K562 (cell line): ENCODE results near the gene SLC44A5. TPM values are rescaled to one million over a fixed set of nuclear protein-coding genes. Genes with fewer than 3 reads are reported as not detected.

Experiments used
- ATAC-seq: fragments of 200-7000 bp; cut with Tn5 transposase; 3 replicates; pipeline ENCODE4 v1.9.1; 2020; ENCODE audit warnings: moderate library complexity
- BruUV-seq: library from RNA; stranded (reverse); fragments of 400-500 nt; replicated peaks from 2 replicates; lab custom pipeline; 2021; lab: Mats Ljungman, UMichigan
- CTCF ChIA-PET: fragments of 300-600 bp; formaldehyde crosslinking; extraction: SDS; loops from one replicate; lab custom pipeline; 2021; ENCODE audit warnings: low intra/inter-chr PET ratio; lab: Yijun Ruan, JAX
- POLR2A ChIA-PET: fragments of 300-600, 350-650 bp; sonication (Branson Sonifier 250); formaldehyde crosslinking; extraction: SDS; loops from one replicate; lab custom pipeline; 2021; ENCODE audit warnings: antibody characterized with exemption, inconsistent platforms; lab: Yijun Ruan, JAX
- DNase-seq, 4 experiments: peaks; one replicate each; pipeline versions ENCODE4 v3.0.0 to v3.0.0-alpha.2; 2011 to 2018; ENCODE audit warnings: low spot score in 3 of 4, mixed read lengths in 3 of 4; ENCODE audit errors: extremely low read depth in 1 of 4
- FAIRE-seq: peaks from 2 replicates; lab custom pipeline; 2011; peaks lifted over from hg19 to GRCh38; lab: Jason Lieb, UNC
- H2AFZ ChIP-seq: 2 replicates; pipeline ENCODE4 v1.6.0; 2011; ENCODE audit warnings: low read depth, low read length, control low read depth, inconsistent platforms
- H3K27ac ChIP-seq: fragments of 200-600 bp; 3 replicates; pipeline ENCODE4 v1.8.0; 2011; ENCODE audit warnings: low read depth, mild to moderate bottlenecking, control low read depth, inconsistent platforms, low read length, moderate library complexity, mixed read lengths; ENCODE audit errors: extremely low read depth
- H3K27me3 ChIP-seq, 2 experiments: fragments of 300-600 bp in 1 of 2; 2 replicates in 1 of 2; 3 replicates in 1 of 2; pipeline versions ENCODE4 v1.6.0 to v1.8.0; 2011; ENCODE audit warnings: inconsistent platforms in 2 of 2, low read length in 2 of 2, mild to moderate bottlenecking in 1 of 2, mixed read lengths in 1 of 2, moderate library complexity in 1 of 2; ENCODE audit not compliant: control insufficient read depth in 2 of 2, insufficient read depth in 2 of 2
- H3K36me3 ChIP-seq: fragments of 300-600 bp; 3 replicates; pipeline ENCODE4 v1.8.0; 2011; ENCODE audit warnings: mild to moderate bottlenecking, low read length, inconsistent platforms; ENCODE audit not compliant: control insufficient read depth, insufficient read depth
- H3K4me1 ChIP-seq, 2 experiments: fragments of 200-600 bp in 1 of 2; replicated peaks in 1 of 2; 2 replicates in 1 of 2; 3 replicates in 1 of 2; pipeline versions ENCODE4 v1.5.1 to v1.8.0; 2011; ENCODE audit warnings: inconsistent platforms in 2 of 2, low read length in 2 of 2, mild to moderate bottlenecking in 1 of 2, mixed read lengths in 1 of 2, moderate library complexity in 1 of 2; ENCODE audit not compliant: control insufficient read depth in 2 of 2, insufficient read depth in 2 of 2
- H3K4me2 ChIP-seq: 2 replicates; pipeline ENCODE4 v1.6.1; 2011; ENCODE audit warnings: low read length, control low read depth, inconsistent platforms, mixed read lengths; ENCODE audit not compliant: insufficient read depth
- H3K4me3 ChIP-seq: fragments of 200-600 bp; sonication (generic), shearing (Covaris generic); 2 replicates; pipeline ENCODE4 v1.5.1; 2016; ENCODE audit warnings: control low read depth, inconsistent platforms
- H3K79me2 ChIP-seq: fragments of 200-600 bp; 3 replicates; pipeline ENCODE4 v1.8.0; 2011; ENCODE audit warnings: low read length, inconsistent platforms; ENCODE audit not compliant: control insufficient read depth, insufficient read depth
- H3K9ac ChIP-seq, 2 experiments: 2 replicates each; pipeline versions ENCODE4 v1.6.0 to v1.6.1; 2011; ENCODE audit warnings: low read depth in 2 of 2, low read length in 2 of 2, control low read depth in 1 of 2, inconsistent platforms in 1 of 2, mild to moderate bottlenecking in 1 of 2, mixed read lengths in 1 of 2; ENCODE audit not compliant: insufficient read depth in 1 of 2
- H3K9me1 ChIP-seq: one replicate; pipeline ENCODE4 v1.6.0; 2011; ENCODE audit warnings: inconsistent platforms, mild to moderate bottlenecking, low read length, moderate library complexity; ENCODE audit not compliant: control insufficient read depth, insufficient read depth
- H3K9me3 ChIP-seq: replicated peaks from 2 replicates; pipeline ENCODE4 v1.5.1; 2011; ENCODE audit warnings: low read depth, low read length, inconsistent platforms; ENCODE audit not compliant: control insufficient read depth, insufficient read depth
- H4K20me1 ChIP-seq: replicated peaks from 2 replicates; pipeline ENCODE4 v1.6.1; 2011; ENCODE audit warnings: low read length, inconsistent platforms, mixed read lengths; ENCODE audit not compliant: control insufficient read depth, insufficient read depth
- BHLHE40 ChIP-seq: IDR thresholded peaks from 2 replicates; pipeline ENCODE4 v1.6.1; 2011; ENCODE audit warnings: low read length, improper control_type of control experiment
- NR2F6 ChIP-seq: fragments of 450-650 bp; formaldehyde crosslinking; IDR thresholded peaks from 2 replicates; pipeline ENCODE4 v1.4.0; 2020; ENCODE audit warnings: mild to moderate bottlenecking
- SAFB ChIP-seq: fragments of 200-400 bp; formaldehyde crosslinking; IDR thresholded peaks from 2 replicates; pipeline ENCODE4 v1.6.1; 2017; ENCODE audit warnings: low read depth, low read length, borderline replicate concordance
- ZNF766 ChIP-seq: fragments of 200-800 bp; sonication (Bioruptor generic); conservative IDR thresholded peaks from 2 replicates; pipeline ENCODE4 v1.6.1; 2016; ENCODE audit warnings: missing genetic modification characterization, missing compliant biosample characterization
- WGBS: fragments of 100-300 bp; shearing (Covaris generic); methylation state at CpG from one replicate; pipeline ENCODE4 v1.1.6; 2016; ENCODE audit warnings: low coverage, mixed read lengths; ENCODE audit not compliant: insufficient coverage; ENCODE audit errors: missing lambda C conversion rate; 5-methylcytosine and 5-hydroxymethylcytosine counted together
- in situ Hi-C: fragments of 300-500 bp; cut with MboI; formaldehyde crosslinking; loops from 4 replicates; pipeline ENCODE4 v1.15.0; 2018; ENCODE audit warnings: inconsistent platforms, mixed read lengths
- intact Hi-C: fragments of 100-400 bp; cut with micrococcal nuclease; formaldehyde crosslinking; loops from 2 replicates; pipeline ENCODE4 v1.14.2; 2022
- polyA plus RNA-seq, 8 experiments: library from polyadenylated mRNA; depleted of rRNA in 4 of 8; stranded (reverse) in 5 of 8; unstranded in 3 of 8; fragments of >200 nt; fragmentation: Nextera tagmentation in 2 of 8; fragmentation: Illumina TruSeq in 1 of 8; extraction: Ambion mirVana in 2 of 8; extraction: Trizol in 1 of 8; gene quantifications; 2 replicates each; pipeline versions ENCODE4 v1.2.1 to v1.2.3, GENCODE V29; 2011 to 2014; ENCODE audit warnings: inconsistent platforms in 1 of 8, missing spikeins in 1 of 8
- total RNA-seq, 7 experiments: library from RNA; depleted of rRNA in 6 of 7; stranded (reverse); fragments of >200 nt in 6 of 7; fragmentation: Illumina TruSeq in 2 of 7; extraction: Trizol in 2 of 7; gene quantifications; 2 replicates each; pipeline versions ENCODE4 v1.2.1 to v1.2.3, GENCODE V29; 2011 to 2021; ENCODE audit warnings: low replicate concordance in 1 of 7

Gene SLC44A5
- total and polyA plus RNA-seq, 9 of the 15 experiments (the other 6 are each of a cell fraction or from before 2014, with no cell fraction given) = 1.2 to 10.1 (median 3.2) TPM

DNA sequence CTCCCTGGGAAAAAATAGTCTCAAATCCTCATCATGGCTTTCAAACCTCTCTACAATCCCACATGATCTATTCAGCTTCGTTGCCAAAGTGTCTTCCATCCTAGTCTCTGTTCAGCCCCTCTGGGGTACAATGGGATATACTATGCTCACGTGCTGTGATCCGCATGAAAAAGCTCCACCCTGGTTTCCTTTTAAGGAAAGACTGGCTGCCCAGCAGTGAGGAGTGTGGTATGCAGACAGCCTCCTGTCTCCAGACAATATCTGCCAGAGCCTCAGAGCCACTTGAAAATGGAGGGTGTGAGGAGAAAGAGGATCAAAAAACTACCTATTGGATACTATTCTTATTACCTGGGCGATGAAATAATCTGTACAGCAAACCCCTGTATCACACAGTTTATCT lies 282.2 kb downstream of the SLC44A5 start:
- Histone ChIP-seq H3K4me1 (peaks cover 0 to 13% of the 10 kb centered on the region in 2 experiments; a peak in 2 of 5 replicates), H3K4me3 (no peak overlapping the region), H2AFZ (no peak overlapping the region), H4K20me1 (no peaks in the 10 kb centered on the region), H3K79me2 (no peaks in the 10 kb centered on the region), H3K9me1 (no peaks in the 10 kb centered on the region), H3K9me3 (no peaks in the 10 kb centered on the region), H3K27me3 (no peaks in the 10 kb centered on the region), H3K27ac (no peak overlapping the region), H3K36me3 (no peaks in the 10 kb centered on the region)
- in situ Hi-C loops (no loop called here), intact Hi-C loops (no loop called here)
- DNase-seq = no peak
- BruUV-seq = no TSS peak
- ChIA-PET CTCF (no interaction called here), POLR2A (interaction anchor here (1.0 kb wide), 1 partner anchor 10 kb away, joined by 3 read pairs; no protein-coding TSS in a partner anchor)
- peak; percentile 51 for ATAC-seq
- 5% methylated on average over 4 of the region's 4 CpGs for WGBS
- no peak for FAIRE-seq
- TF ChIP-seq BHLHE40 (0 out of 2 replicates have a peak, but pooled peaks have one; percentile 13), ZNF766 (CRISPR knock-in tag) (no peak)
- TF ChIP-seq, all 486 proteins: peak for 1
- no peak overlapping the region for H3K9ac ChIP-seq
- H3K4me2 ChIP-seq = no peak overlapping the region

DNA sequence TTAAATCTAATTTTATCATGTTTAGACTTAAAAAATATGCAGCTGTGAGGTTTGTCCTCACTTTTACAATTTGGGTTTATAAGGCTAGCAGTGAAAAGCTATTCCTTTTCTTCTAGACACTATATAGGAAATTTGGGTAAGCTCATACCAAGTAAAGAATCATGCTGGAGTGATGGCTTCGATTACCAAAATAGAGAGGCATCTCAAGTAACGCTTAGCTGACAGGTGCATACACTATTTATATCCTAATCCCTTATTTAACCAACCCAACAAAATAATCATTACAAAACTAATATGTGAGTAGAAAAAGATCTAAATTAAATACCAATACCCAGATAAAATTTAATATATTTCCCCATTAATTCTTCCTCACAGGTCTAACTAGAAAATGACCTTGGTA lies 283.5 kb downstream of the SLC44A5 start:
- no peak for TF ChIP-seq NR2F6 (CRISPR knock-in tag)
- TF ChIP-seq SAFB = no peak

More for the DNA sequence above, 283.5 kb downstream of the SLC44A5 start:
- Histone ChIP-seq H3K4me1 (peaks cover 0 to 13% of the 10 kb centered on the region in 2 experiments; a peak in 2 of 5 replicates), H3K4me3 (no peak overlapping the region), H3K27me3 (no peaks in the 10 kb centered on the region), H3K79me2 (no peaks in the 10 kb centered on the region), H3K9me1 (no peaks in the 10 kb centered on the region), H3K27ac (no peak overlapping the region), H3K36me3 (no peaks in the 10 kb centered on the region), H4K20me1 (no peaks in the 10 kb centered on the region), H3K9me3 (no peaks in the 10 kb centered on the region), H3K9ac (no peak overlapping the region), H3K4me2 (no peak overlapping the region), H2AFZ (no peak overlapping the region)
- FAIRE-seq = no peak
- CTCF ChIA-PET = no interaction called here
- in situ Hi-C loops = no loop called here
- no peak for ATAC-seq
- WGBS = 33% methylated on average over 2 of the region's 2 CpGs
- no TSS peak for BruUV-seq
- DNase-seq = no peak
- POLR2A ChIA-PET = interaction anchor here (1.4 kb wide), 1 partner anchor 27 kb away, joined by 3 read pairs; no protein-coding TSS in a partner anchor
- intact Hi-C loops = no loop called here
